HepG2 (cell line): ENCODE results near the gene POP5. TPM values are rescaled to one million over a fixed set of nuclear protein-coding genes. Genes with fewer than 3 reads are reported as not detected.

ENCODE experiments used
- ATAC-seq: fragments of 200-7000 bp; cut with Tn5 transposase; 3 replicates; pipeline ENCODE4 v1.9.1; 2020; ENCODE audit warnings: mild to moderate bottlenecking, moderate library complexity
- BruUV-seq: library from RNA; stranded (reverse); fragments of 400-500 nt; replicated peaks from 2 replicates; lab custom pipeline; 2021; lab: Mats Ljungman, UMichigan
- CTCF ChIA-PET: fragments of 300-600 bp; formaldehyde crosslinking; extraction: SDS; loops from one replicate; lab custom pipeline; 2021; ENCODE audit warnings: low total read pairs, inconsistent platforms, low intra/inter-chr PET ratio; lab: Yijun Ruan, JAX
- POLR2A ChIA-PET: fragments of 350-600 bp; sonication (Branson Sonifier 250); formaldehyde crosslinking; loops from one replicate; lab custom pipeline; 2020; ENCODE audit warnings: antibody characterized with exemption, inconsistent platforms; lab: Yijun Ruan, JAX
- DNase-seq: peaks from one replicate; pipeline ENCODE4 v3.0.0-alpha.2; 2015; ENCODE audit warnings: low spot score
- FAIRE-seq: peaks from 3 replicates; lab custom pipeline; 2011; peaks lifted over from hg19 to GRCh38; lab: Jason Lieb, UNC
- H2AFZ ChIP-seq: one replicate; pipeline ENCODE4 v1.6.1; 2011; ENCODE audit warnings: low read length, inconsistent platforms
- H3K27ac ChIP-seq: fragments of 300-600 bp; 3 replicates; pipeline ENCODE4 v1.8.0; 2011; ENCODE audit warnings: mixed run types, mild to moderate bottlenecking, mixed read lengths, low read length, inconsistent platforms; ENCODE audit not compliant: insufficient read depth; ENCODE audit errors: extremely low read length
- H3K27me3 ChIP-seq, 2 experiments: fragments of 200-600 bp in 1 of 2; 2 replicates in 1 of 2; 3 replicates in 1 of 2; pipeline versions ENCODE4 v1.6.0 to v1.8.0; 2011; ENCODE audit warnings: low read length in 2 of 2, mild to moderate bottlenecking in 2 of 2, moderate library complexity in 2 of 2, inconsistent platforms in 1 of 2; ENCODE audit not compliant: insufficient read depth in 2 of 2, control insufficient read depth in 1 of 2
- H3K36me3 ChIP-seq, 2 experiments: fragments of 200-600 bp in 1 of 2; replicated peaks in 1 of 2; 2 replicates in 1 of 2; 3 replicates in 1 of 2; pipeline versions ENCODE4 v1.5.1 to v1.8.0; 2011; ENCODE audit warnings: low read length in 2 of 2, inconsistent platforms in 1 of 2; ENCODE audit not compliant: insufficient read depth in 2 of 2, control insufficient read depth in 1 of 2
- H3K4me1 ChIP-seq: 2 replicates; pipeline ENCODE4 v1.5.1; 2012; ENCODE audit warnings: low read length, inconsistent platforms; ENCODE audit not compliant: insufficient read depth
- H3K4me2 ChIP-seq: 2 replicates; pipeline ENCODE4 v1.6.0; 2011; ENCODE audit warnings: low read depth, low read length, inconsistent platforms
- H3K4me3 ChIP-seq, 3 experiments: fragments of 200-600 bp in 1 of 3; sonication (generic), shearing (Covaris generic) in 1 of 3; replicated peaks in 1 of 3; 2 replicates each; pipeline ENCODE4 v1.5.1; 2011 to 2016; ENCODE audit warnings: low read length in 3 of 3, inconsistent platforms in 2 of 3, low read depth in 2 of 3, mild to moderate bottlenecking in 2 of 3, control low read depth in 1 of 3, mixed read lengths in 1 of 3; ENCODE audit not compliant: insufficient read depth in 1 of 3
- H3K79me2 ChIP-seq: one replicate; pipeline ENCODE4 v1.6.1; 2011; ENCODE audit warnings: low read length, inconsistent platforms; ENCODE audit not compliant: insufficient read depth
- H3K9ac ChIP-seq: 2 replicates; pipeline ENCODE4 v1.6.0; 2011; ENCODE audit warnings: mild to moderate bottlenecking, low read depth, low read length, inconsistent platforms; ENCODE audit not compliant: insufficient read depth
- H3K9me3 ChIP-seq: 2 replicates; pipeline ENCODE4 v1.5.1; 2012; ENCODE audit warnings: mild to moderate bottlenecking, low read length
- H4K20me1 ChIP-seq: 2 replicates; pipeline ENCODE4 v1.6.0; 2011; ENCODE audit warnings: inconsistent platforms, mild to moderate bottlenecking, low read length, moderate library complexity; ENCODE audit not compliant: insufficient read depth
- EHMT2 ChIP-seq: fragments of 200-600 bp; sonication (generic); IDR thresholded peaks from 2 replicates; pipeline ENCODE4 v1.7.0; 2017; ENCODE audit warnings: antibody characterized with exemption, low read depth, low read length, borderline replicate concordance
- NR2C2 ChIP-seq: sonication (generic); formaldehyde crosslinking; IDR thresholded peaks from 2 replicates; pipeline ENCODE4 v1.4.0; 2020; ENCODE audit warnings: missing genetic modification reagents, mild to moderate bottlenecking, moderate library complexity, borderline replicate concordance
- SNAPC5 ChIP-seq: sonication (generic); formaldehyde crosslinking; IDR thresholded peaks from 2 replicates; pipeline ENCODE4 v1.8.1; 2023; ENCODE audit warnings: mild to moderate bottlenecking, missing genetic modification reagents, borderline replicate concordance
- ZNF121 ChIP-seq: sonication (generic); formaldehyde crosslinking; IDR thresholded peaks from 2 replicates; pipeline ENCODE4 v1.5.0; 2020; ENCODE audit warnings: mild to moderate bottlenecking, missing genetic modification reagents
- ZNF777 ChIP-seq: sonication (generic); formaldehyde crosslinking; IDR thresholded peaks from 2 replicates; pipeline ENCODE4 v1.4.0; 2020; ENCODE audit warnings: missing genetic modification reagents
- ZSCAN29 ChIP-seq: sonication (generic); formaldehyde crosslinking; conservative IDR thresholded peaks from 2 replicates; pipeline ENCODE4 v1.4.0; 2020; ENCODE audit warnings: mild to moderate bottlenecking, missing genetic modification reagents
- WGBS: methylation state at CpG from one replicate; pipeline ENCODE4 v1.1.6; 2017; ENCODE audit warnings: low lambda C conversion rate; 5-methylcytosine and 5-hydroxymethylcytosine counted together
- in situ Hi-C: cut with HindIII; loops from 2 replicates; pipeline ENCODE4 v1.10.0; 2017; ENCODE audit warnings: low pct_unique_long_range_greater_than_20kb; ENCODE audit not compliant: extremely low pct_ligation_motif_present
- intact Hi-C: fragments of 100-400 bp; cut with micrococcal nuclease; formaldehyde crosslinking; loops from one replicate; pipeline ENCODE4 v1.10.0; 2022; ENCODE audit not compliant: unreplicated experiment
- polyA plus RNA-seq, 8 experiments: library from polyadenylated mRNA; depleted of rRNA in 3 of 8; stranded (reverse) in 7 of 8; unstranded in 1 of 8; fragments of >200 nt; fragmentation: Illumina TruSeq in 4 of 8; extraction: Trizol in 4 of 8; gene quantifications; 2 replicates each; pipeline versions ENCODE4 v1.2.1 to v1.2.3, GENCODE V29; 2011 to 2016; ENCODE audit warnings: low read depth in 4 of 8, missing spikeins in 1 of 8, mixed read lengths in 1 of 8; ENCODE audit not compliant: insufficient read depth in 1 of 8
- total RNA-seq, 5 experiments: library from RNA; depleted of rRNA; stranded (reverse); fragments of >200 nt; fragmentation: Illumina TruSeq; extraction: Trizol; gene quantifications; 2 replicates each; pipeline ENCODE4 v1.2.3, GENCODE V29; 2016; ENCODE audit warnings: low read depth in 1 of 5
- TF ChIP-seq, protein P1 (sequence below): sonication (generic); formaldehyde crosslinking; IDR thresholded peaks from 2 replicates; pipeline ENCODE4 v1.9.0; 2022; ENCODE audit warnings: low read depth, missing genetic modification reagents

POP5 gene
- total and polyA plus RNA-seq, 2 of the 13 experiments (the other 11 are each of a cell fraction or from before 2014, with no cell fraction given): 45.6 to 61.3 TPM

GRCh38 chr12:120544691-120545090, 36.5 kb downstream of the POP5 start:
- Histone ChIP-seq H4K20me1 (peaks cover 72% of the 10 kb centered on the region), H3K36me3 (peaks cover 12 to 49% of the 10 kb centered on the region in 2 experiments), H3K27me3 (no peaks in the 10 kb centered on the region), H3K9ac (no peak overlapping the region), H3K4me3 (no peak overlapping the region)
- no TSS peak for BruUV-seq
- intact Hi-C loops: no loop called here
- TF ChIP-seq EHMT2: no peak
- no peak for TF ChIP-seq ZSCAN29 (CRISPR knock-in tag)
- TF ChIP-seq, all 625 proteins: peak for 0
- ChIA-PET CTCF (no interaction called here), POLR2A (no interaction called here)
- WGBS: 98% methylated on average over 3 of the region's 3 CpGs
- FAIRE-seq (no peak), ATAC-seq (no peak), DNase-seq (no peak)
- peaks cover 71% of the 10 kb centered on the region for H3K79me2 ChIP-seq
- H3K27ac ChIP-seq: no peak overlapping the region
- H3K4me2 ChIP-seq: no peak overlapping the region
- H3K4me1 ChIP-seq: peaks cover 82% of the 10 kb centered on the region
- in situ Hi-C loops: no loop called here
- no peak overlapping the region for H2AFZ ChIP-seq
- H3K9me3 ChIP-seq: no peaks in the 10 kb centered on the region

DNA sequence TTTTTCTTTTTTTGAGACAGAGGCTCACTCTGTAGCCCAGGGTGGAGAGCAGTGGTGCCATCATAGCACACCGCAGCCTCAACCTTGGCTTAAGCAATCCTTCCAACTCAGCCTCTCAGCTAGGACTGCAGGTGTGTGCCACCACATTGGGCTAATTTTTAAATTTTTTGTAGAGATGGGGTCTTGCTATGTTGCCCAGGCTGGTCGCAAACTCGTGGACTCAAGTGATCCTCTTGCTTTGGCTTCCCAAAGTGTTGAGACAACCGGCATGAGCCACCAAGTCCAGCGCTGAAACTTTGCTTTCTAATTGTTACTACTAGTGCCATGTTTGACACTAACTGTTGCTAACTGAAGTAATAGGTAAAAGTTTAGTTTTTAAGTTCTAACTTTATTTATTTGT, 39.0 kb downstream of the POP5 start:
- DNase-seq: no peak
- ChIA-PET POLR2A (interaction anchor here (1.0 kb wide), 1 partner anchor 39 kb away, joined by 3 read pairs; the partner anchor contains the start of gene POP5), CTCF (no interaction called here)
- no peaks in the 10 kb centered on the region for H3K27me3 ChIP-seq
- no peaks in the 10 kb centered on the region for H3K9me3 ChIP-seq
- in situ Hi-C loops: no loop called here
- no TSS peak for BruUV-seq
- H3K27ac ChIP-seq: no peak overlapping the region
- 100% methylated on average over 4 of the region's 5 CpGs for WGBS
- no peak for FAIRE-seq
- no peak overlapping the region for H3K9ac ChIP-seq
- intact Hi-C loops: no loop called here
- H2AFZ ChIP-seq: no peak overlapping the region
- H3K36me3 ChIP-seq: peaks cover 6 to 42% of the 10 kb centered on the region in 2 experiments
- no peak overlapping the region for H3K4me2 ChIP-seq
- peaks cover 87% of the 10 kb centered on the region for H4K20me1 ChIP-seq
- peaks cover 91% of the 10 kb centered on the region for H3K4me1 ChIP-seq
- peaks cover 85% of the 10 kb centered on the region for H3K79me2 ChIP-seq
- no peak overlapping the region for H3K4me3 ChIP-seq
- no peak for TF ChIP-seq SNAPC5 (CRISPR knock-in tag)
- peak; percentile 86 for TF ChIP-seq ZNF121 (CRISPR knock-in tag)
- TF ChIP-seq ZNF777 (CRISPR knock-in tag): no peak
- no peak for TF ChIP-seq NR2C2 (CRISPR knock-in tag)
- TF ChIP-seq, protein P1, sequence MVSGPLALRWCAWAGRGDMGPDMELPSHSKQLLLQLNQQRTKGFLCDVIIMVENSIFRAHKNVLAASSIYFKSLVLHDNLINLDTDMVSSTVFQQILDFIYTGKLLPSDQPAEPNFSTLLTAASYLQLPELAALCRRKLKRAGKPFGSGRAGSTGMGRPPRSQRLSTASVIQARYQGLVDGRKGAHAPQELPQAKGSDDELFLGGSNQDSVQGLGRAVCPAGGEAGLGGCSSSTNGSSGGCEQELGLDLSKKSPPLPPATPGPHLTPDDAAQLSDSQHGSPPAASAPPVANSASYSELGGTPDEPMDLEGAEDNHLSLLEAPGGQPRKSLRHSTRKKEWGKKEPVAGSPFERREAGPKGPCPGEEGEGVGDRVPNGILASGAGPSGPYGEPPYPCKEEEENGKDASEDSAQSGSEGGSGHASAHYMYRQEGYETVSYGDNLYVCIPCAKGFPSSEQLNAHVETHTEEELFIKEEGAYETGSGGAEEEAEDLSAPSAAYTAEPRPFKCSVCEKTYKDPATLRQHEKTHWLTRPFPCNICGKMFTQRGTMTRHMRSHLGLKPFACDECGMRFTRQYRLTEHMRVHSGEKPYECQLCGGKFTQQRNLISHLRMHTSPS: no peak
- ATAC-seq: no peak
